Right lobe of liver (tissue), 6 donors: Measurements from ENCODE around the gene NRM. TPM values are rescaled to one million over a fixed set of nuclear protein-coding genes. Genes with fewer than 3 reads are reported as not detected.

Source experiments
- ATAC-seq, 4 donors: fragments of 200-7000 bp; cut with Tn5 transposase; one replicate each; pipeline ENCODE4 v1.9.1; 2020; ENCODE audit warnings: mild to moderate bottlenecking in 4 of 4, moderate library complexity in 4 of 4
- DNase-seq, 3 donors: peaks; one replicate each; pipeline ENCODE4 v3.0.0-alpha.2; 2020
- H3K27ac ChIP-seq, 3 donors: fragments of 200-600 bp; one replicate each; pipeline ENCODE4 v1.8.0; 2022
- H3K27me3 ChIP-seq, 2 donors: fragments of 200-600 bp; one replicate each; pipeline ENCODE4 v1.8.0; 2022
- H3K36me3 ChIP-seq, 4 donors: fragments of 200-600 bp; sonication (generic) in 1 of 4; one replicate each; pipeline versions ENCODE4 v1.5.1 to v1.8.0; 2017 to 2022; ENCODE audit warnings: control low read depth in 1 of 4
- H3K4me1 ChIP-seq, 4 donors: fragments of 200-600 bp; sonication (generic) in 1 of 4; one replicate each; pipeline versions ENCODE4 v1.5.1 to v1.8.0; 2017 to 2022; ENCODE audit warnings: control low read depth in 1 of 4
- H3K4me3 ChIP-seq, 3 donors: fragments of 200-600 bp; one replicate each; pipeline ENCODE4 v1.8.0; 2022
- H3K9me3 ChIP-seq, 4 donors: fragments of 200-600 bp; sonication (generic) in 1 of 4; one replicate each; pipeline versions ENCODE4 v1.5.1 to v1.8.0; 2017 to 2022; ENCODE audit warnings: control low read depth in 1 of 4
- POLR2A ChIP-seq: fragments of 450-650 bp; IDR thresholded peaks from one replicate; pipeline ENCODE4 v1.6.1; 2017; ENCODE audit warnings: antibody characterized with exemption, mild to moderate bottlenecking
- WGBS: methylation state at CpG from one replicate; pipeline ENCODE4 v1.1.6; 2018; ENCODE audit warnings: low coverage, low lambda C conversion rate; ENCODE audit not compliant: insufficient coverage; ENCODE audit errors: missing lambda C conversion rate; 5-methylcytosine and 5-hydroxymethylcytosine counted together
- intact Hi-C, 2 donors: fragments of 100-400 bp; cut with DNase I; formaldehyde crosslinking; loops; one replicate each; pipeline versions ENCODE4 v1.11.2 to v1.14.1; 2022
- total RNA-seq, 6 experiments: library from RNA; depleted of rRNA in 2 of 6; stranded (reverse); fragments of >200 nt in 2 of 6; fragmentation: NEBNext Ultra II Directional in 3 of 6; extraction: Animal tissue kit (Norgen Biotek cat#: 25700) in 3 of 6; gene quantifications; one replicate each; pipeline versions ENCODE4 v1.1.0 to v1.2.4, GENCODE V29; 2016 to 2023
- TF ChIP-seq, protein P1 (sequence below), 4 donors: fragments of 200-600 bp in 3 of 4; fragments of 450-650 bp in 1 of 4; IDR thresholded peaks; one replicate each; pipeline versions ENCODE4 v1.5.1 to v1.8.0; 2016 to 2022; ENCODE audit warnings: antibody characterized with exemption in 4 of 4, mild to moderate bottlenecking in 2 of 4
- donor health status: DM: no; HTN: yes; CAD: no.
- donor health status: DM: no; HTN: no; CAD: no.
- donor health status: DM: no; HTN: no; CAD: no.
- donor health status: DM: no; HTN: yes; CAD: no.
- donor health status: DM: no; HTN: yes; CAD: no.

NRM gene
- total RNA-seq, 6 experiments from 2014 or later, result 1.2 to 2.7 (median 1.9) TPM

DNA sequence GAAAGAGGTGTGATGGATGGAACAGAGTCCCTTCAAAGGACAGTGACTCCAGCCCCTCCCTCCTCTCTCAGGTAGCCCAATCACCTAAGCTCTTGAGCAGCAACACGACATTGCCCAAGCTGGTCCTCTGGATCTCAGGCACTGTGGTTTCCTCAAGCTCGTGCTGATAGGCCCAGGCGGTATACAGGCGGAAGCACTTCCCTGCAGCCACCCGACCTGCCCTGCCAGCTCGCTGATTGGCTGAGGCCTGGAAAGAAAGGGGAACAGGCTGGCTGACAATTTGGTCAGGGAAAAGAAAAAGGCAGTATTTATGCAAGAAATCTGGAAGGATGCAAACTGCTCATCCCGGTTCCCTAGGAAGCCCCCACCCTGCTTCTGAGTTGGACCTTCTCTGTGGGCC is 34.3 kb downstream of the NRM start:
- H3K4me1 ChIP-seq, result peaks cover 0 to 10% (median 3%) of the 10 kb centered on the region in 4 donors
- ATAC-seq (peak; percentile 17 to 43 (median 26)), DNase-seq (no peak)
- no peak overlapping the region for H3K27ac ChIP-seq
- H3K9me3 ChIP-seq, result no peaks in the 10 kb centered on the region
- H3K4me3 ChIP-seq, result no peak overlapping the region
- H3K27me3 ChIP-seq, result no peaks in the 10 kb centered on the region
- WGBS, result 70% methylated on average over 3 of the region's 7 CpGs
- intact Hi-C loops, result no loop called here
- peaks cover 0 to 97% (median 27%) of the 10 kb centered on the region in 4 donors for H3K36me3 ChIP-seq
- no peak for TF ChIP-seq POLR2A
- TF ChIP-seq, protein P1, sequence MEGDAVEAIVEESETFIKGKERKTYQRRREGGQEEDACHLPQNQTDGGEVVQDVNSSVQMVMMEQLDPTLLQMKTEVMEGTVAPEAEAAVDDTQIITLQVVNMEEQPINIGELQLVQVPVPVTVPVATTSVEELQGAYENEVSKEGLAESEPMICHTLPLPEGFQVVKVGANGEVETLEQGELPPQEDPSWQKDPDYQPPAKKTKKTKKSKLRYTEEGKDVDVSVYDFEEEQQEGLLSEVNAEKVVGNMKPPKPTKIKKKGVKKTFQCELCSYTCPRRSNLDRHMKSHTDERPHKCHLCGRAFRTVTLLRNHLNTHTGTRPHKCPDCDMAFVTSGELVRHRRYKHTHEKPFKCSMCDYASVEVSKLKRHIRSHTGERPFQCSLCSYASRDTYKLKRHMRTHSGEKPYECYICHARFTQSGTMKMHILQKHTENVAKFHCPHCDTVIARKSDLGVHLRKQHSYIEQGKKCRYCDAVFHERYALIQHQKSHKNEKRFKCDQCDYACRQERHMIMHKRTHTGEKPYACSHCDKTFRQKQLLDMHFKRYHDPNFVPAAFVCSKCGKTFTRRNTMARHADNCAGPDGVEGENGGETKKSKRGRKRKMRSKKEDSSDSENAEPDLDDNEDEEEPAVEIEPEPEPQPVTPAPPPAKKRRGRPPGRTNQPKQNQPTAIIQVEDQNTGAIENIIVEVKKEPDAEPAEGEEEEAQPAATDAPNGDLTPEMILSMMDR (IDR thresholded peaks at IDR 0.05), result no peak

DNA sequence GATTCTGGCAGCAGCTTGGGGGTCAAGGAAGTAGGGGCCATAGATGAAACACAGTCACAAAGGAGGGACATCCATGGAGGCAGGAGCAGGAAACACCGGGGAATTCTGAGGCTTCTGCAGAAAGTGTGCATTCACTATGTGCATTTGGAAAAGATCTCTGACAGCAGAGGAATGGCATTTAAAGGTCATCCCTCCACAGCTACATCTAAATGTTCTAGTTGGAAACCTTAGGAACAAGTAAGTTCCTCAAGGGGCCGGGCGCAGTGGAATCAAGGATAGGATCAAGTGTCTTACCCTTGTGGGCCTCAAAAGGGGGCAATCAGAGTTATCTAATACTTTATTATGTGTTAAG is 35.1 kb downstream of the NRM start:
- intact Hi-C loops, result no loop called here
- Histone ChIP-seq H3K27ac (no peak overlapping the region), H3K27me3 (no peaks in the 10 kb centered on the region), H3K4me3 (no peak overlapping the region), H3K36me3 (peaks cover 0 to 97% (median 27%) of the 10 kb centered on the region in 4 donors), H3K9me3 (no peaks in the 10 kb centered on the region), H3K4me1 (peaks cover 0 to 10% (median 3%) of the 10 kb centered on the region in 4 donors)
- TF ChIP-seq POLR2A, result no peak
- TF ChIP-seq, protein P1 (IDR thresholded peaks at IDR 0.05), result no peak
- WGBS, result 82% methylated on average over 3 of the region's 3 CpGs
- DNase-seq (no peak), ATAC-seq (no peak)

- TF ChIP-seq, protein P1 (IDR thresholded peaks at IDR 0.05), result no peak
- 62% methylated on average over 18 of the region's 19 CpGs for WGBS
Measured at GRCh38 chr6:30654798-30655742, 35.7 kb downstream of the NRM start.

DNA sequence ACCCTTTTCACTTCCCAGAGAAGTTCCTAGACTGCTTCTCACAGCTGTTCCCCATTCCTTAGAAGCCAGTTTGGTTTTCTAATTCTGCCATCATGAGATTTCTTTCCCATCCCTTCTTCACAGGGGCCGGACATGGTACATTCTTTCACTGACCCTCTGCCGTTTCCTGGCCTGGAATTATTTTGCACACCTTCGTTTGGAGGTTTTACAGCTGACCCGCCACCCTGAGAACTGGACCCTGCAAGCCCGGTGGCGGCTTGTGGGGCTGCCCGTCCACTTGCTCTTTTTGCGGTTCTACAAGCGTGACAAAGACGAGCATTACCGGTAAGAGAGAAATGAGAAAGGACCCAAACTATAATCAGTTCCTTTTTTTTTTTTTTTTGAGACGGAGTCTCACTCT is 39.6 kb downstream of the NRM start:
- no peak for TF ChIP-seq POLR2A
- TF ChIP-seq, protein P1 (IDR thresholded peaks at IDR 0.05), result no peak
- H3K36me3 ChIP-seq, result peaks cover 0 to 52% (median 21%) of the 10 kb centered on the region in 4 donors
- H3K4me3 ChIP-seq, result no peak overlapping the region
- H3K9me3 ChIP-seq, result no peaks in the 10 kb centered on the region
- WGBS, result 88% methylated on average over 12 of the region's 12 CpGs
- no peak overlapping the region for H3K27ac ChIP-seq
- no peaks in the 10 kb centered on the region for H3K27me3 ChIP-seq
- intact Hi-C loops, result no loop called here
- no peak for ATAC-seq
- no peak for DNase-seq
- peaks cover 0 to 17% (median 4%) of the 10 kb centered on the region in 4 donors for H3K4me1 ChIP-seq

More at GRCh38 chr6:30654798-30655742, 35.7 kb downstream of the NRM start:
- Histone ChIP-seq H3K27me3 (no peaks in the 10 kb centered on the region), H3K4me3 (no peak overlapping the region), H3K4me1 (peaks cover 0 to 10% (median 3%) of the 10 kb centered on the region in 4 donors), H3K36me3 (peaks cover 0 to 90% (median 27%) of the 10 kb centered on the region in 4 donors), H3K27ac (no peak overlapping the region), H3K9me3 (no peaks in the 10 kb centered on the region)
- ATAC-seq (peak in 1 of 4 donors; percentile 45), DNase-seq (no peak)
- intact Hi-C loops, result no loop called here
